GM12801 (cell line): ENCODE results near the gene PACSIN1.

ENCODE experiments used
- TF ChIP-seq, protein P1 (sequence below): IDR thresholded peaks from one replicate; pipeline ENCODE4 v1.5.1; 2011; ENCODE audit warnings: control low read depth; ENCODE audit not compliant: insufficient read length; ENCODE audit errors: extremely low read depth

PACSIN1 gene

GRCh38 chr6:34476921-34477320 is 11.0 kb downstream of the PACSIN1 start:
- TF ChIP-seq, protein P1, sequence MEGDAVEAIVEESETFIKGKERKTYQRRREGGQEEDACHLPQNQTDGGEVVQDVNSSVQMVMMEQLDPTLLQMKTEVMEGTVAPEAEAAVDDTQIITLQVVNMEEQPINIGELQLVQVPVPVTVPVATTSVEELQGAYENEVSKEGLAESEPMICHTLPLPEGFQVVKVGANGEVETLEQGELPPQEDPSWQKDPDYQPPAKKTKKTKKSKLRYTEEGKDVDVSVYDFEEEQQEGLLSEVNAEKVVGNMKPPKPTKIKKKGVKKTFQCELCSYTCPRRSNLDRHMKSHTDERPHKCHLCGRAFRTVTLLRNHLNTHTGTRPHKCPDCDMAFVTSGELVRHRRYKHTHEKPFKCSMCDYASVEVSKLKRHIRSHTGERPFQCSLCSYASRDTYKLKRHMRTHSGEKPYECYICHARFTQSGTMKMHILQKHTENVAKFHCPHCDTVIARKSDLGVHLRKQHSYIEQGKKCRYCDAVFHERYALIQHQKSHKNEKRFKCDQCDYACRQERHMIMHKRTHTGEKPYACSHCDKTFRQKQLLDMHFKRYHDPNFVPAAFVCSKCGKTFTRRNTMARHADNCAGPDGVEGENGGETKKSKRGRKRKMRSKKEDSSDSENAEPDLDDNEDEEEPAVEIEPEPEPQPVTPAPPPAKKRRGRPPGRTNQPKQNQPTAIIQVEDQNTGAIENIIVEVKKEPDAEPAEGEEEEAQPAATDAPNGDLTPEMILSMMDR, result no peak

- TF ChIP-seq, protein P1, result no peak
Measured at GRCh38 chr6:34478796-34479195, 12.9 kb downstream of the PACSIN1 start.

GRCh38 chr6:34484391-34484790 is 18.5 kb downstream of the PACSIN1 start:
- TF ChIP-seq, protein P1, result no peak

- TF ChIP-seq, protein P1, result no peak
Measured at GRCh38 chr6:34484899-34485298, 19.0 kb downstream of the PACSIN1 start.

- TF ChIP-seq, protein P1, result no peak
Measured at GRCh38 chr6:34485321-34486060, 19.6 kb downstream of the PACSIN1 start.

GRCh38 chr6:34486106-34486740 is 20.3 kb downstream of the PACSIN1 start:
- TF ChIP-seq, protein P1, result no peak

GRCh38 chr6:34487536-34487935 is 21.7 kb downstream of the PACSIN1 start:
- TF ChIP-seq, protein P1, result no peak
